ENCODE results near the gene ALG1.

DNA sequence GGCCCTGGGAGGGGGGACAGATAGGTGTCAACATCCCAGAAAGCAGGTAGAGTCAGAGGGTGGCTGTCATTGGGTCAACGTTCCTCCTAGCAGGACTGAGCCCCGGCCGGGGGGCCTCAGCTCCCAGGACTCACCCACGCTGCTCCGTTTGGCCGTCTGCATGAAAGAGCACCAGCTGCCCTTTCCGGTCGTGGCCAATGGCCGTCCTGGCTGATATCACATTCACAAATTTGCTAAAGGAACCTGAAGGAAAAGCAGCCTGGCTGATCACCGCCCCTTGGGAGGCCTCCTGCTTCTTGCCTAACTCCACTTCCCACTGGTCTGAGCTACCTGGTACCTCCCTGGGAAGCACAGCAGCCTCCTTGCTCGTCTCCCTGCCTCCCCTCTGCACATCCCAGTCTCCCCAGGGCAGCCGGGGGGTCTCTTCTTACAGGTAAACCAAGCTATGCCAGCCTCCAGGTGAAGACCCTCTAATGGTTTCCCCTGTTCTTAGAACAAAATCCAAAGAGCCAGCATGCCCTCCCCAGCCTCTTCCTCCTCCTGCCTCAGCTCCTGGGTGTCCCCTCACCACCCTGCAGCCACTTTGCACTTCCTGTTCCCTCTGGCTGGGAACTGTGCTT, 41.3 kb upstream of the ALG1 start:
- TF ChIP-seq, protein P1, sequence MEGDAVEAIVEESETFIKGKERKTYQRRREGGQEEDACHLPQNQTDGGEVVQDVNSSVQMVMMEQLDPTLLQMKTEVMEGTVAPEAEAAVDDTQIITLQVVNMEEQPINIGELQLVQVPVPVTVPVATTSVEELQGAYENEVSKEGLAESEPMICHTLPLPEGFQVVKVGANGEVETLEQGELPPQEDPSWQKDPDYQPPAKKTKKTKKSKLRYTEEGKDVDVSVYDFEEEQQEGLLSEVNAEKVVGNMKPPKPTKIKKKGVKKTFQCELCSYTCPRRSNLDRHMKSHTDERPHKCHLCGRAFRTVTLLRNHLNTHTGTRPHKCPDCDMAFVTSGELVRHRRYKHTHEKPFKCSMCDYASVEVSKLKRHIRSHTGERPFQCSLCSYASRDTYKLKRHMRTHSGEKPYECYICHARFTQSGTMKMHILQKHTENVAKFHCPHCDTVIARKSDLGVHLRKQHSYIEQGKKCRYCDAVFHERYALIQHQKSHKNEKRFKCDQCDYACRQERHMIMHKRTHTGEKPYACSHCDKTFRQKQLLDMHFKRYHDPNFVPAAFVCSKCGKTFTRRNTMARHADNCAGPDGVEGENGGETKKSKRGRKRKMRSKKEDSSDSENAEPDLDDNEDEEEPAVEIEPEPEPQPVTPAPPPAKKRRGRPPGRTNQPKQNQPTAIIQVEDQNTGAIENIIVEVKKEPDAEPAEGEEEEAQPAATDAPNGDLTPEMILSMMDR (IDR thresholded peaks at IDR 0.05; ENCODE audit: poor library complexity), result no peak
- TF ChIP-seq EZH2 (IDR thresholded peaks at IDR 0.05; ENCODE audit: borderline replicate concordance), result no peak
